HepG2 (cell line): ENCODE data around the gene MIEF1. TPM values are rescaled to one million over a fixed set of nuclear protein-coding genes. Genes with fewer than 3 reads are reported as not detected.

Experiments
- ATF6 ChIP-seq: sonication (generic); formaldehyde crosslinking; conservative IDR thresholded peaks from 2 replicates; pipeline ENCODE4 v1.4.0; 2020; ENCODE audit warnings: missing genetic modification reagents
- CENPBD1 ChIP-seq: sonication (generic); formaldehyde crosslinking; IDR thresholded peaks from 2 replicates; pipeline ENCODE4 v1.8.0; 2022; ENCODE audit warnings: missing genetic modification reagents, low read depth, mild to moderate bottlenecking, borderline replicate concordance
- CERS6 ChIP-seq: sonication (generic); formaldehyde crosslinking; IDR thresholded peaks from 2 replicates; pipeline ENCODE4 v1.5.0; 2020; ENCODE audit warnings: missing genetic modification reagents
- CREB1 ChIP-seq, 2 experiments: fragments of 450-650 bp in 1 of 2; IDR thresholded peaks; 2 replicates each; pipeline ENCODE4 v1.6.1; 2016 to 2017; ENCODE audit warnings: control low read depth in 1 of 2, mild to moderate bottlenecking in 1 of 2, missing compliant biosample characterization in 1 of 2, missing genetic modification characterization in 1 of 2
- FIP1L1 ChIP-seq: fragments of 200-400 bp; formaldehyde crosslinking; IDR thresholded peaks from 2 replicates; pipeline ENCODE4 v1.6.1; 2018; ENCODE audit warnings: low read depth, mild to moderate bottlenecking, low read length, moderate library complexity, borderline replicate concordance; ENCODE audit not compliant: insufficient read depth
- HOXD1 ChIP-seq: sonication (generic); formaldehyde crosslinking; IDR thresholded peaks from 2 replicates; pipeline ENCODE4 v1.5.0; 2020; ENCODE audit warnings: missing genetic modification reagents
- IRF9 ChIP-seq: sonication (generic); formaldehyde crosslinking; IDR thresholded peaks from 2 replicates; pipeline ENCODE4 v1.8.0; 2022; ENCODE audit warnings: missing genetic modification reagents, mild to moderate bottlenecking, borderline replicate concordance
- MYC ChIP-seq: sonication (generic); formaldehyde crosslinking; IDR thresholded peaks from 2 replicates; pipeline ENCODE4 v1.9.0; 2021; ENCODE audit warnings: missing genetic modification reagents, borderline replicate concordance
- PHF5A ChIP-seq: IDR thresholded peaks from one replicate; pipeline ENCODE4 v1.6.1; 2018; ENCODE audit warnings: low read depth, missing genetic modification reagents; ENCODE audit not compliant: unreplicated experiment
- RAD21 ChIP-seq: fragments of 450-650 bp; formaldehyde crosslinking; IDR thresholded peaks from 2 replicates; pipeline ENCODE4 v1.5.0; 2020; ENCODE audit warnings: mild to moderate bottlenecking
- RARA ChIP-seq: IDR thresholded peaks from 2 replicates; pipeline ENCODE4 v1.6.1; 2016; ENCODE audit warnings: missing genetic modification reagents, missing compliant biosample characterization
- REL ChIP-seq: sonication (generic); formaldehyde crosslinking; conservative IDR thresholded peaks from 2 replicates; pipeline ENCODE4 v1.8.0; 2022; ENCODE audit warnings: mild to moderate bottlenecking, missing genetic modification reagents, moderate library complexity
- SNAPC5 ChIP-seq: sonication (generic); formaldehyde crosslinking; IDR thresholded peaks from 2 replicates; pipeline ENCODE4 v1.8.1; 2023; ENCODE audit warnings: mild to moderate bottlenecking, missing genetic modification reagents, borderline replicate concordance
- TFDP2 ChIP-seq: sonication (generic); formaldehyde crosslinking; IDR thresholded peaks from 2 replicates; pipeline ENCODE4 v1.4.0; 2020; ENCODE audit warnings: missing genetic modification reagents
- ZBTB7B ChIP-seq: sonication (generic); formaldehyde crosslinking; IDR thresholded peaks from 2 replicates; pipeline ENCODE4 v1.4.0; 2020; ENCODE audit warnings: missing genetic modification reagents
- ZNF253 ChIP-seq: sonication (generic); formaldehyde crosslinking; IDR thresholded peaks from 2 replicates; pipeline ENCODE4 v1.8.0; 2022; ENCODE audit warnings: mild to moderate bottlenecking, missing genetic modification reagents, borderline replicate concordance
- ZNF598 ChIP-seq: sonication (generic); formaldehyde crosslinking; IDR thresholded peaks from 2 replicates; pipeline ENCODE4 v1.5.1; 2020; ENCODE audit warnings: mild to moderate bottlenecking, missing genetic modification reagents, borderline replicate concordance
- ZNF674 ChIP-seq: sonication (generic); formaldehyde crosslinking; IDR thresholded peaks from 2 replicates; pipeline ENCODE4 v1.5.0; 2020; ENCODE audit warnings: low read depth, mild to moderate bottlenecking, missing genetic modification reagents
- ZNF772 ChIP-seq: sonication (generic); formaldehyde crosslinking; IDR thresholded peaks from 2 replicates; pipeline ENCODE4 v1.5.0; 2020; ENCODE audit warnings: mild to moderate bottlenecking, missing genetic modification reagents
- polyA plus RNA-seq, 8 experiments: library from polyadenylated mRNA; depleted of rRNA in 3 of 8; stranded (reverse) in 7 of 8; unstranded in 1 of 8; fragments of >200 nt; fragmentation: Illumina TruSeq in 4 of 8; extraction: Trizol in 4 of 8; gene quantifications; 2 replicates each; pipeline versions ENCODE4 v1.2.1 to v1.2.3, GENCODE V29; 2011 to 2016; ENCODE audit warnings: low read depth in 4 of 8, missing spikeins in 1 of 8, mixed read lengths in 1 of 8; ENCODE audit not compliant: insufficient read depth in 1 of 8
- total RNA-seq, 5 experiments: library from RNA; depleted of rRNA; stranded (reverse); fragments of >200 nt; fragmentation: Illumina TruSeq; extraction: Trizol; gene quantifications; 2 replicates each; pipeline ENCODE4 v1.2.3, GENCODE V29; 2016; ENCODE audit warnings: low read depth in 1 of 5

The MIEF1 gene
- total and polyA plus RNA-seq, 2 of the 13 experiments (the other 11 are each of a cell fraction or from before 2014, with no cell fraction given) = 21.7 to 34.8 TPM

- TF ChIP-seq ZNF598 (CRISPR knock-in tag) = peak; percentile 72; the same call in 1 of the 2 replicates
- TF ChIP-seq ATF6 (CRISPR knock-in tag) = no peak
- TF ChIP-seq HOXD1 = no peak; the same call in none of the 2 replicates
- peak; percentile 57 for TF ChIP-seq CREB1 (IDR thresholded peaks at IDR 0.05)
- peak; percentile 54; the same call in 1 of the 2 replicates for TF ChIP-seq CREB1 (CRISPR knock-in tag; IDR thresholded peaks at IDR 0.05)
- TF ChIP-seq ZBTB7B (CRISPR knock-in tag) = no peak
- no peak for TF ChIP-seq CENPBD1
- TF ChIP-seq TFDP2 (CRISPR knock-in tag) = peak; percentile 83
- no peak for TF ChIP-seq CERS6 (CRISPR knock-in tag)
- peak; percentile 47; the same call in 1 of the 2 replicates for TF ChIP-seq IRF9 (CRISPR knock-in tag)
- TF ChIP-seq FIP1L1 = no peak
- TF ChIP-seq ZNF674 = no peak
- no peak for TF ChIP-seq SNAPC5 (CRISPR knock-in tag)
- TF ChIP-seq REL (CRISPR knock-in tag) = no peak
- TF ChIP-seq ZNF772 (CRISPR knock-in tag) = no peak; the same call in 1 of the 2 replicates
- TF ChIP-seq ZNF253 = 0 out of 2 replicates have a peak, but pooled peaks have one; percentile 66
- peak; percentile 81 for TF ChIP-seq MYC (CRISPR knock-in tag)
- 0 out of 2 replicates have a peak, but pooled peaks have one; percentile 24 for TF ChIP-seq RARA (CRISPR knock-in tag)
- TF ChIP-seq PHF5A = peak; percentile 58
- TF ChIP-seq RAD21 = no peak; the same call in 1 of the 2 replicates
Measured at GRCh38 chr22:39532215-39533073, 30.4 kb downstream of the MIEF1 start, which contains the start of gene RPS19BP1 (continued).
